Myocyte (in vitro differentiated cells): ENCODE measurements around the gene NAT16. TPM values are rescaled to one million over a fixed set of nuclear protein-coding genes. Genes with fewer than 3 reads are reported as not detected.
"Not testable (repeated sequence)": the region's sequence is repeated elsewhere in the genome, so short reads cannot be mapped to it uniquely, and the experiment has no call there.

Experiments
- DNase-seq: peaks from one replicate; pipeline ENCODE4 v3.0.0-alpha.2; 2012; ENCODE audit warnings: low read depth
- microRNA-seq: library from miRNA; unstranded; fragments of <30 nt; microRNA quantifications from one replicate; pipeline ENCODE4, GENCODE V29; 2016
- total RNA-seq: library from RNA; depleted of rRNA; stranded (reverse); fragments of >200 nt; gene quantifications from 2 replicates; pipeline ENCODE4 v1.2.3, GENCODE V29; 2014

NAT16 gene
- total RNA-seq, 1 donor from 2014 or later: not detected

DNA sequence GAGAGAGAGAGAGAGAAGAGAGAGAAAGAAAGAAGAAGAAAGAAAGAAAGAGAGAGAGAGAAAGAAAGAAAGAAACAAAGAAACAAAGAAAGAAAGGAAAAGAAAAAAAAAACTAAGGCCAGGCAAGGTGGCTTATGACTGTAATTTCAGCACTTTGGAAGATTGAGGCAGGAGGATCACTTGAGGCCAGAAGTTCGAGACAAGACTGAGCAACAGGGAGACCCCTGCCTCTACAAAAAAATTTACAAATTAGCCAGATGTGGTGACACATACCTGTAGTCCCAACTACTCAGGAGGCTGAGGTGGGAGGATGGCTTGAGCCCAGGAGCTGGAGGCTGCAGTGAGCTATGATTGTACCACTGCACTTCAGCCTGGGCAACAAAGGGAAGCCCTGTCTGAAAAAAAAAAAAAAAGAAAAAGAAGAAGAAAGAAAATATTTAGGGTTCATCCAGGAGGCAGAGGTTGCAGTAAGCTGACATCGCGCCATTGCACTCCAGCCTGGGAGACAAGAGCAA is 50.4 kb downstream of the NAT16 start:
- no peak for DNase-seq

DNA sequence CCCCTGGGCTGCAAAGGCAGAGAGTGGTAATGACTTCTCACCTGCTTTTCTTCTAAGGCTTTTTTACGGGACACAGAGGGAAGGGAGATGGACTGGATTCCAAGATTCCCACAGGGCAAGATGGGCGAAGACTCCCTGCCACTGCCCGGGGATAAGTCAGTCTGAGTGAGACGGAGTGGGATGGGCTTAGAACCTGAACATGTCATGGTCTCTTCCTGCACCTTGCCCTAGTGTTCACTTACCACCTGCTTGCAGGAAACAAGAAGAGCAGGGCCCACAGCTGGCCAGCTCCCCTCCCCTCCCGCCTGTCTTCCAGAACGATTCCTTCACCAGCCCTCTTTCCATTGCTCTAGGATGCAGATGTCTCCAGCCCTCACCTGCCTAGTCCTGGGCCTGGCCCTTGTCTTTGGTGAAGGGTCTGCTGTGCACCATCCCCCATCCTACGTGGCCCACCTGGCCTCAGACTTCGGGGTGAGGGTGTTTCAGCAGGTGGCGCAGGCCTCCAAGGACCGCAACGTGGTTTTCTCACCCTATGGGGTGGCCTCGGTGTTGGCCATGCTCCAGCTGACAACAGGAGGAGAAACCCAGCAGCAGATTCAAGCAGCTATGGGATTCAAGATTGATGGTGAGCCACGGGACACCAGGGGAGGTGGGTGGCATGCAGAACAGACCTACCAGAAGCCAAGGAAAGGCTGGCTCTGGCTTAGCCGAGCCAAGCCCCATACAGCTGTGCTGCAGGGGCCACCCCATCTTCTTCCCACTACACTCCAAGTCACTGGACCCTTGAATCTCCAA is 51.9 kb downstream of the NAT16 start:
- DNase-seq: peak; percentile 51

DNA sequence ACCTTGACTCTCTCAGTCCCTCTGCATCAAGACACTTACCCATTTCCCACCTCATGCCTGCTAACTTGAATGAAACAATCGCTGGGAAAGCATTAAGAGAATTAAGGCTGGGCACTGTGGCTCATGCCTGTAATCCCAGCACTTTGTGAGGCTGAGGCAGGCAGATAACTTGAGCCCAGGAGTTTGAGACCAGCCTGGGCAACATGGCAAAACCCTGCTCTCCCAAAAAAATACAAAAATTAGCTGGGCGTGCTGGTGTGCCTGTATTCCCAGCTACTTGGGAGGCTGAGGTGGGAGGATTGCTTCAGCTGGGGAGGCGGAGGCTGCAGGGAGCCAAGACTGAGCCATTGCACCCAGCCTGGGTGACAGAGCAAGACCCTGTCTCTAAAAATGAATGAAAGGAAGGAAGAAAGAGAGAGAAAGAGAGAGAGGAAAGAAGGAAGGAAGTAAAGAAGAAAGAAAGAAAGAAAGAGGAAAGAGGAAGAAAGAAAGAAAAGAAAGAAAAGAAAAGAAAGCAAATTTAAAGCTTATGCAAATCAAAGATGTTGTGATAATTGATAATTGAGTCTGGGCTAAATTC is 52.5 kb downstream of the NAT16 start:
- DNase-seq: no peak

DNA sequence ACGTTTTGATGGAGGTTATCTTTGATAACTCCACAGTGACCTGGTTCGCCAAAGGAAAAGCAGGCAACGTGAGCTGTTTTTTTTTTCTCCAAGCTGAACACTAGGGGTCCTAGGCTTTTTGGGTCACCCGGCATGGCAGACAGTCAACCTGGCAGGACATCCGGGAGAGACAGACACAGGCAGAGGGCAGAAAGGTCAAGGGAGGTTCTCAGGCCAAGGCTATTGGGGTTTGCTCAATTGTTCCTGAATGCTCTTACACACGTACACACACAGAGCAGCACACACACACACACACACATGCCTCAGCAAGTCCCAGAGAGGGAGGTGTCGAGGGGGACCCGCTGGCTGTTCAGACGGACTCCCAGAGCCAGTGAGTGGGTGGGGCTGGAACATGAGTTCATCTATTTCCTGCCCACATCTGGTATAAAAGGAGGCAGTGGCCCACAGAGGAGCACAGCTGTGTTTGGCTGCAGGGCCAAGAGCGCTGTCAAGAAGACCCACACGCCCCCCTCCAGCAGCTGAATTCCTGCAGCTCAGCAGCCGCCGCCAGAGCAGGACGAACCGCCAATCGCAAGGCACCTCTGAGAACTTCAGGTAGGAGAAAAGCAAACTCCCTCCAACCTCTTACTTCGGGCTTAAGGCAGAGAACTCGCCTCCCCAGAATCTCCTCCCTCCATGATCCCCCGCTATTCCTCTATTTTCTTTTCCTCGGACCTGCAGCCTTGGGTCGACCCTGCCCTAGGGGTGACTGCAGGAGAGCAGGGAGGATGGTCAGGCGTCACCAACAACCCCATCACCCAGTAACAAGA is 53.2 kb downstream of the NAT16 start, which contains the start of gene SERPINE1:
TSS of gene SERPINE1 (plus strand) at position 454 of the 809 bp plus-strand sequence. CDS start 1,290 bp downstream, outside the sequence.
- DNase-seq: peak; percentile 96

DNA sequence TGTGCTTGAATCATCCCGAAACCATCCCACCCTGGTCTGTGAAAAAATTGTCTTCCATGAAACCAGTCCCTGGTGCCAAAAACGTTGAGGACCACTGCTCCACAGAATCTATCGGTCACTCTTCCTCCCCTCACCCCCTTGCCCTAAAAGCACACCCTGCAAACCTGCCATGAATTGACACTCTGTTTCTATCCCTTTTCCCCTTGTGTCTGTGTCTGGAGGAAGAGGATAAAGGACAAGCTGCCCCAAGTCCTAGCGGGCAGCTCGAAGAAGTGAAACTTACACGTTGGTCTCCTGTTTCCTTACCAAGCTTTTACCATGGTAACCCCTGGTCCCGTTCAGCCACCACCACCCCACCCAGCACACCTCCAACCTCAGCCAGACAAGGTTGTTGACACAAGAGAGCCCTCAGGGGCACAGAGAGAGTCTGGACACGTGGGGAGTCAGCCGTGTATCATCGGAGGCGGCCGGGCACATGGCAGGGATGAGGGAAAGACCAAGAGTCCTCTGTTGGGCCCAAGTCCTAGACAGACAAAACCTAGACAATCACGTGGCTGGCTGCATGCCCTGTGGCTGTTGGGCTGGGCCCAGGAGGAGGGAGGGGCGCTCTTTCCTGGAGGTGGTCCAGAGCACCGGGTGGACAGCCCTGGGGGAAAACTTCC is 54.0 kb downstream of the NAT16 start:
- peak; percentile 75 for DNase-seq

DNA sequence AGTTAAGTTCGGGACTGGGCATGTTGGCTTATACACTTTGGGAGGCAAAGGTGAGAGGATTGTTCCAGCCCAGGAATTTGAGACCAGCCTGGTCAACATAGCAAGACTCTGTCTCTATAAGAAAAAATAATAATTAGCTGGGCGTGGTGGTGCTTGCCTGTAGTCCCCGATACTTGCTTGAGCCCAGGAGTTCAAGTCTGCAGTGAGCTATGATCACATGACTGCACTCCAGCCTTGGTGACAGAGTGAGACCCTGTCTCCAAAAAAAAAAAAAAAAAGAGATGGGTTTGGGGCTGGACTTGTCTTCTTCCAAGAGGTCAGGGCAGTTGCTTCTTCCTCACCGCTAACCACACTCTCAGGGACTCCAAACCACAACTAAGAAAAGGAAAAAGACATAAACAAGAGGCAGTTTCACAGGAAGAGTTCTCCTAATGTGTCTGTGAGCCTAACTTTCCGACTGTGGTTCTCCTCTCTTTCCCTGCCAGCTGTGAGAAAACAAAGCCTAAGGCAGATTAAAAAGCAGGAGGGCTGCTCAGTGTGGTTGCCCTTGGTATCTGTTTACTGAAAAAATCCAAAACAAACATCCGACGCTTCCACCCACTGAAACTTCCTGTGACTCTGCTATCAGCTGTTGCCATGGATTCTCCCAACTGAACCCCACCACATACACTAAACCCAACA is 55.6 kb downstream of the NAT16 start:
- DNase-seq: peak; percentile 98

DNA sequence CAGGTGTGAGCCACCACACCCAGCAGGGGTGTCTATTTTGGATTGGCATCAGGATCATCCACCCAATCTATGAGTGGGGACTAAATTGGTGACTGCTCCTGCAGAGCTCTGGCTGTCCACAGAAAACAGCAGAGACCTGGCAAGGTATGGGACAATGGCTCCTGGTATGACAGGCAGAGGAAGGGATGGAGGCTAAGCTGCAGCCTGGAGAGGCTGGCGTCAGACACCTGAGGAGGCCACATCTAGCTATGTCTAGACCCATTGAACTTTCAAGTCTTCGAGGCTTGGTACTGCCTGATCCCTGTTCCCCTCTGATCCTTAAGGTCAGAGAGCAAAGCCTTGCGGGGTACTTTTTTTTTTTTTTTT is 56.4 kb downstream of the NAT16 start:
- no peak for DNase-seq

DNA sequence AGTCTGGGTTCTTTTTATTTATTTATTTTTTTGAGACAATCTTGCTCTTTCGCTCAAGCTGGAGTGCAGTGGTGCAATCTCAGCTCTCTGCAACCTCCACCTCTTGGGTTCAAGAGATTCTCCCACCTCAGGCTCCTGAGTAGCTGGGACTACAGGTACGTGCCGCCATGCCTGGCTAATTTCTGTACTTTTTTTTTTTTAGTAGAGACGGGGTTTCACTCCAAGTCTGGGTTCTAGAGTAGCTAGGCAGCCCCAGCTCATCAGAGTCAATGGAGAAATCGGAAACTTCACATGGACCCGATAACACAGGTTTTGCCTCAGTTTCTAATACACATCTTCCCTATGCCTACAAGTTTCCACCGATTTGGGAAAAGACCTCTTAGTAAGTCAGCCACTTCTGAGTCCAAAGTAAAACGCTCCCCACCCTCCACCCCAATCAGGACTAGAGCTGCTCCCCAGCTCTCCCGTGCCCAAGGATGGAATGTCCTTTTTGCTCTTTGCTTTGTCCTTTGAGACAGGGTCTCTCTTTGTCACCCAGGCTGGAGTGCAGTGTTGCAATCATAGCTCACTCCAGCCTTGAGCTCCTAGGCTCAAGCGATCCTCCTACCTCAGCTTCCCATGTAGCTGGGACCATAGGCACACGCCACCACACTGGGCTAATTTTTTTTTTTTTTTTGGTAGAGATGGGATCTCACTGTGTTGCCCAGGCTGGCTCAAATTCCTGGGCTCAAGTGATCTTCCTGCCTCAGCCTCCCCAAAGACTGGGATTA is 57.0 kb downstream of the NAT16 start:
- DNase-seq: no peak

DNA sequence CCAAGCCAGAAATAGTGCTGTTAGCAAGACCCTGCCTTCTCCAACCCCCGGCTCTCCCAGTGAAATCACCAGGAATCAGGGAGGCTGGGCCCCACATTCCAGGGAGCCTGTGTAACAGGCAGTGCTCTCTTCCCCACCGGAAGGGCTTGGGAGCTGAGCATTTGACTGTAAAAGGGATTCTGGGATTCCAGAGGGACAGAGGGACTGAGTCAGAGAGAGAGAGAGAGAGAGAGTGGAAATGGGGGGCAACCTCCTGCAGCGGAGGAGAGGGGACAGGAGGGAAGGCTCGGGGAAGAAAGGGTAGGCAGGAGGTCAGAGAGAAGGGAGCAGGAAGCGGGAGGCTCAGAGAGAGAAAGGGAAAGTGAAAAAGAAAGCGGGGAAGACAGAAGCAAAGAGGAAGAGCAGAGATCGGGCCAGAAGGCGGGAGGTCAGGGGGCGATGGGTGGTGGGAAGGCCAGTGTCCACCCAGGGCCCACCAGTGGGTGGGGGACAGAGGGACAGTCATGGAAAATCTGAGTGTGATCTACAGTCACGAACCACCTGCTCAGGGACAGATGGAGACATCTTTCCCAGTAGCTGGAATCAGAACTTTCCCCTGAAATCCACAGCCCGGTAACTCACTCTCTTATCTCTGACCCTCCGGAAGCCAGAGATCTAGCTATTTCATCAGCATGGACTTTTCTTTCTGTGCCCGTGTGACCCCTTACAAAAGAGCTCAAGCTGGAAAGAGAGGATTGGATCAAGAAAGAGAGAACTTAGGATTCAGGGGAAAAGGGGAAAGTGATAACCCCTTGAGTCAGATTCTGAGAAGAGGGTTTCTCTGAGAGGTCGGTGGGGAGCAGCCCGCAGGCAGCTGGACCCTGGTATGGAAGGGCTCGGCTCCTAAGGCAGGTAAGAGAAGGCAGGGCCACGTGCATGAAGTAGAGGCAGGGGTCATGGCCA is 57.8 kb downstream of the NAT16 start:
- DNase-seq: peak; percentile 99

DNA sequence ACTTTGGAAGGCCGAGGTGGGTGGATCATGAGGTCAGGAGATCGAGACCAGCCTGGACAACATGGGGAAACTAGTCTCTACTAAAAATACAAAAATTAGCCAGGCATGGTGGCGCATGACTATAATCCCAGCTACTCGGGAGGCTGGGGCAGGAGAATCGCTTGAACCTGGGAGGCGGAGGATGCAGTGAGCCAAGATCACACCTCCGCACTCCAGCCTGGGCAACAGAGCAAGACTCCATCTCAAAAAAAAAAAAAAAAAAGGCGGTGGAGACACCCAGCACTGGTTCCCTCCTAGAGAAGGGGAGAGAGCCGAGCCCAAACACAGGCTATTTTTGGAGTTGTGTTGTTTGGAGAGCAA is 58.5 kb downstream of the NAT16 start:
- DNase-seq: not testable (repeated sequence)

Small RNA genes lying within 50 kb of the gene (microRNA-seq; reads per million reads assigned to microRNA genes)
- gene MIR4653: not detected

Other genes starting within 250 kb of the NAT16 start
- gene MUC3A, start 230.8 kb downstream of the NAT16 start, total RNA-seq: not detected in 2 replicates
- gene MUC12, start 210.7 kb downstream of the NAT16 start, total RNA-seq: not detected in 2 replicates
- not detected in 2 replicates for gene MUC17, start 160.2 kb downstream of the NAT16 start, total RNA-seq
- 7.8 and 7.9 TPM in 2 replicates for gene TRIM56, start 94.8 kb downstream of the NAT16 start, total RNA-seq
- gene SERPINE1, start 53.2 kb downstream of the NAT16 start, total RNA-seq: 26.6 and 31.9 TPM in 2 replicates
- gene AP1S1, start 25.8 kb downstream of the NAT16 start, total RNA-seq: 53.3 and 79.5 TPM in 2 replicates
- gene VGF, start 14.7 kb downstream of the NAT16 start, total RNA-seq: not detected in 2 replicates
- gene MOGAT3, start 20.7 kb upstream of the NAT16 start, total RNA-seq: not detected in 2 replicates
- gene PLOD3, start 37.3 kb upstream of the NAT16 start, total RNA-seq: 59.0 and 60.8 TPM in 2 replicates
- gene ZNHIT1, start 37.9 kb upstream of the NAT16 start, total RNA-seq: 103 and 116 TPM in 2 replicates
- 3.8 and 6.6 TPM in 2 replicates for gene CLDN15, start 57.5 kb upstream of the NAT16 start, total RNA-seq
- gene FIS1, start 64.8 kb upstream of the NAT16 start, total RNA-seq: 314 and 333 TPM in 2 replicates
- 28.7 and 28.8 TPM in 2 replicates for gene IFT22, start 141.5 kb upstream of the NAT16 start, total RNA-seq
- gene COL26A1, start 182.6 kb upstream of the NAT16 start, total RNA-seq: 0.19 TPM in 1 of 2 replicates, not detected in the other